ENCODE results near the gene NFIA.

NFIA gene

DNA sequence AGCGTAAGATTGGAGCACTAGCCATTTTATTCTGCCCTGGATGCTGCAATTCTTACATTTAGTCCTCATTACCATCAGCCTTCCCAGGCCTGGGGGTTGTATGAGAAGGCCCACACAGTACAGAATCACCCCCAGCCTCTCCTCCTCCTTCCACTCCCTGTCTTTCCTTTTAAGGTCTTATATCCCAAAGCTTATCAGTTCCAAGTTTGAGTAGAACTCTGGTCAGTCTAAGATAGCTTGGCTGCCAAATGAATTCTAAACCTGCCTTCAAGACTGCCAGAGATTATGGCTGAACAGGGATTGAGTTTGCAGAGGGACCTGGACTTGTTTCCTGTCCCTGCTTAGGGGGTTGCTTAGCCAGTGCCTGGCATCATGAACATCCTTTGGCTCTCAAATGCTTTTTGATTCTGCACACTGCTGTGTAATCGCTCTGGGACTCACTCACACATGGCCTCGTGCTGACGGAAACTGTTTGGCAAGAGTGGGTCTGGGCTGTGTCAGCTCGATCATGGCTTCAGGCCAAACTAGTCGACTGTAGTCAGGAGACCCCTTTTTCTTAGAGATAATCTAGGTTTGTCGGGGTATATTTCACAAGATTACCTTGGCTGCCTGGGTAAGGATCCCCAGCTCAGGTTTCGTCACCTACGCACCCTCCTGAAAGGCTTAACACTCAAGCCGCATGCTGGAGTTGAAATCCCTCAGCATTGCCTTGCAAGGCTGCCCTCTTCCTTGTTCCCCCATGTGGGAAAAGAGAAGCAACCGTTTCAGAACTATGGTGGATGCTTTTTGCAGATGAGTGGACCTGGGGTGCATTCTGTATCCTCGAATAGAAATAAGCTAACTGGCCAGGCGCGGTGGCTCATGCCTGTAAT is 252.6 kb downstream of the NFIA start:
- TF ChIP-seq, protein P1, sequence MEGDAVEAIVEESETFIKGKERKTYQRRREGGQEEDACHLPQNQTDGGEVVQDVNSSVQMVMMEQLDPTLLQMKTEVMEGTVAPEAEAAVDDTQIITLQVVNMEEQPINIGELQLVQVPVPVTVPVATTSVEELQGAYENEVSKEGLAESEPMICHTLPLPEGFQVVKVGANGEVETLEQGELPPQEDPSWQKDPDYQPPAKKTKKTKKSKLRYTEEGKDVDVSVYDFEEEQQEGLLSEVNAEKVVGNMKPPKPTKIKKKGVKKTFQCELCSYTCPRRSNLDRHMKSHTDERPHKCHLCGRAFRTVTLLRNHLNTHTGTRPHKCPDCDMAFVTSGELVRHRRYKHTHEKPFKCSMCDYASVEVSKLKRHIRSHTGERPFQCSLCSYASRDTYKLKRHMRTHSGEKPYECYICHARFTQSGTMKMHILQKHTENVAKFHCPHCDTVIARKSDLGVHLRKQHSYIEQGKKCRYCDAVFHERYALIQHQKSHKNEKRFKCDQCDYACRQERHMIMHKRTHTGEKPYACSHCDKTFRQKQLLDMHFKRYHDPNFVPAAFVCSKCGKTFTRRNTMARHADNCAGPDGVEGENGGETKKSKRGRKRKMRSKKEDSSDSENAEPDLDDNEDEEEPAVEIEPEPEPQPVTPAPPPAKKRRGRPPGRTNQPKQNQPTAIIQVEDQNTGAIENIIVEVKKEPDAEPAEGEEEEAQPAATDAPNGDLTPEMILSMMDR (IDR thresholded peaks at IDR 0.05; ENCODE audit: extremely low read depth, missing control alignments) = no peak
- DNase-seq (ENCODE audit: low spot score) = no peak

DNA sequence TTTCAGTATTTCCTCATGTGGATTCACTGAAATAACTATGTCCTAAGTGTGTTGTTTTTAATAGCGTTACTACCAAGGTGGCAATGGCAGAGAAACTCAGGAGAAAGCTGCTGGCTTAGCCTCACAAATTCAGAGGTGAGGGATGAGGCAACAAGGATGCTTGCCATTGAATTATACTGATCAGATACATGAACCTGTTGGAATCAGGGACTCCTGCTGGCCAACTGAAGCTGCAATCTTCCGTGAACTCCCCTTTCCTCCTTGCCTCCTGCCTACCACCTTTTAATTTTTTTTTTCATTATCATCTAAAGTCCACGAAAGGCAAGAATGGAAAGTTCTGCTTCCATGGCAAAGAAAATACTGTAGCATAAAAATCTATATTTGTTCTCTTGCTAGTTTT is 254.7 kb downstream of the NFIA start:
- DNase-seq (ENCODE audit: low spot score) = no peak
- TF ChIP-seq, protein P1 (IDR thresholded peaks at IDR 0.05; ENCODE audit: extremely low read depth, missing control alignments) = no peak

DNA sequence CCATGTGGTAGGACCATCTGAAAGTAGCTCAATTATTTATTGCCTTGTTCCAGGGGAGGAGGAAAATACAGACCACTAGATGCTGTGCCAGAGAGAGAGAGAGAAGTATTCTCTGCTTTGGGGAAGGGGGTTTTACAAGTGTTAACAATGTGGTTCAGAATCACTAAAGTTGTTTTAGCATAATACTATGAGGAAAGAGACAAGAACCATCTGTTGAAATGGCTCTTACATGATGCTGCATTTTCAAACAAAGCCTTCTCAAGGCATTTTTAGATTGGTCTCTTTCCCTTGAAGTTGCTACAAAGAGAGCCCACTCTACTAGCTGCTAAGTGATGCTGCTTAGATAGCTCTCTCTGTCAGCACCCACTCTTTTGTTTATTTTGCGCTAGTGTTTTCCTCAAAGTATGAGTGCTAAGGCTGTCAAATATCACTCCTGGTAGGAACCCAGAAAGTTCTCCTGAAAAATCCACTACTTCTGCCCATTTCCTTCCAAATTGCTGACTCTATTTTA is 255.1 kb downstream of the NFIA start:
- no peak for DNase-seq (ENCODE audit: low spot score)
- TF ChIP-seq, protein P1 (IDR thresholded peaks at IDR 0.05; ENCODE audit: extremely low read depth, missing control alignments) = no peak

DNA sequence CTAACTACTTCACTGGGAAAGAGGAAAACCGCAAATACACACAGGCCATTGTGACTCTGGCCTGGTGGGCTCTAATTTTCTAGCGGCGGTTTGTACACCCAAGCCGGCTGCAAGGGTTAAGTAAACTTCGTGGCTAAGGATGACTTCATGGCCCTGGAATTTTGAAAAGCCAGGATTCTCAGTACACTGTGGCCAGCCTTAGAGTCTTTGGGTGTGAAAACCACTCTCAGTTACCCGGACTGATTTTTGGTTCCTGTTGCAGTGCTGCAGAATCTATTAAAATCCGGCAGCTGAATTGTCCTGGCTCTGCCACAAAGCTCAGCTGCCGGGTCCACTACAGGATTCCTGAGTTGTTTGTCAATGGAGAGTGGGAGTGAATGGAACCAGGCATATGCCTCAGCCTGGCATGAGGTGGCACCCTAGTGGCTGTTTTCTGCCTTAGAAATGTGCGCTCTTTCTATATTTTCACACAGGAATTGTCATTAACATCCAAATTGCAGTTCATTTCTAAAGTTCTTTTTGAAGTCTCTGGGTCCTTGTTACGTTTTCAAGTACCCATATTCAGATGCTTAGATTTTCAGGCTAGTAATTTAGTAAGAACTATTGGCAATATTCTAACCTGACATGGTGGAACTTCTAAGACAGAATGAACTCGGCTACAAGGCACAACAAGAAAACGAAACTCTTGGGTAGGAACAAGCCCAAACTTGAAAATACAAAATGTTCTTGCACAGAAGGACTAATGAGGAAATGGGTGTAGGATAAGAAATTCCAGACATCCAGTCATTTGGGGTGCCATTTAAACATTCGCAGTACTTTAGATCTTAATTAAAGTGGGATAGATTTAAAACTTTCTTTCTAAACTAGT is 255.9 kb downstream of the NFIA start:
- TF ChIP-seq, protein P1 (IDR thresholded peaks at IDR 0.05; ENCODE audit: extremely low read depth, missing control alignments) = no peak
- no peak for DNase-seq (ENCODE audit: low spot score)

DNA sequence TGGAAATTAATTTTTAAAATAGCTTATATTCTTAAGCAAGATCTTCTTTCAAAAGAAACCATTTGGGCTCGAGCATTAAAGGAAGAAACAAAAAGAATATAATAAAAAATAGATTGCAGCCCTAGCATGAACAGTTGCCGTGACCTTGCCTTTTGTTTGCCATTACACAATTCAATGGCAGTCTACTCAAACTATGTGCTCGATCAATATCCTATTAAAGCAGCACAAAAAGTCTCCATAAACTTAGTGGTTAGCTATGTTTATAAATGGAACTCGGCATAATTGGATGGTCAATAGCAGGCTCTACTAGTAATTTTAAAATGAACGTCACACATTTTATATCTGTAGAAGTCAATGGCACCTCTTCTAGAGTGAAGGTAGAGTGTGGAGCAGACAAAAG is 256.5 kb downstream of the NFIA start:
- TF ChIP-seq, protein P1 (IDR thresholded peaks at IDR 0.05; ENCODE audit: extremely low read depth, missing control alignments) = no peak
- DNase-seq (ENCODE audit: low spot score) = no peak

DNA sequence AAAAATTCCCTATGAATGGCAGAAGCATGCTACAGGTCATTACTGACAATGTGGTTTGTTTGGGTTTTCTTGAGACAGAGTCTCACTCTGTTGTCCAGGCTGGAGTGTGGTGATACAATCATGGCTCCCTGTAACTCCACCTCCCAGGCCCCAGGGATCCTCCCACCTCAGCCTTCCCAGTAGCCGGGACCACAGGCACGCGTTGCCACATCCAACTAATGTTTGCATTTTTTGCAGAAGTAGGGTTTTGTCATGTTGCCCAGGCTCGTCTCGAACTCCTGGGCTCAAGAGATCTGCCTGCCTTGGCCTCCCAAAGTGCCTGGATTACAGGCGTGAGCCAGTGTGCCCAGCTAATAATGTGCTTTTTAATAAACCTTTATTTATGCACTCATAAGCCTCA is 259.1 kb downstream of the NFIA start:
- no peak for DNase-seq (ENCODE audit: low spot score)
- TF ChIP-seq, protein P1 (IDR thresholded peaks at IDR 0.05; ENCODE audit: extremely low read depth, missing control alignments) = no peak
